ENCODE results near the gene B4GALNT1. TPM values are rescaled to one million over a fixed set of nuclear protein-coding genes. Genes with fewer than 3 reads are reported as not detected.

The B4GALNT1 gene
- total and polyA plus RNA-seq, 10 of the 15 experiments (the other 5 are each of a cell fraction or from before 2014, with no cell fraction given): 0.01 to 0.38 (median 0.14) TPM; not detected in 3

DNA sequence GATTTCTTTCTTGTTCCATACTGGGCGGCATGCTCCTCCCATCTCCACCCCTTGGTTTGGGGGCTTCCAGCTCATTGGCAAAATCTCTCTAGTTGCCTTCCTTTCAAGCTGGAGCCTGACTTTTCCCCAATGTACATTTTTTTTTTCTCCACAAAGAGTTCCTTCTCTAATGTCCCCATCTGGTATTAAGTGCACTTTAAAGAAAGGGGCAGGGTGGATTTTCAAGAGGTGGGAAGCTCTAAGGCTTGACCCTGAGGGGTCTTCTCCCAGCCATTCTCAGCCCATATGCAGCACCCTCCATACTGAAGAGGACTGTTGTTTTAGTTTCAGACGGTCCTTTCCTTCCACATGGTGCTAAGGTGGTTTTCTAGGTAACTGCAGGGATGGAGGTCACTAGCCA lies 47.8 kb downstream of the B4GALNT1 start (continued):
- TF ChIP-seq, protein P1, sequence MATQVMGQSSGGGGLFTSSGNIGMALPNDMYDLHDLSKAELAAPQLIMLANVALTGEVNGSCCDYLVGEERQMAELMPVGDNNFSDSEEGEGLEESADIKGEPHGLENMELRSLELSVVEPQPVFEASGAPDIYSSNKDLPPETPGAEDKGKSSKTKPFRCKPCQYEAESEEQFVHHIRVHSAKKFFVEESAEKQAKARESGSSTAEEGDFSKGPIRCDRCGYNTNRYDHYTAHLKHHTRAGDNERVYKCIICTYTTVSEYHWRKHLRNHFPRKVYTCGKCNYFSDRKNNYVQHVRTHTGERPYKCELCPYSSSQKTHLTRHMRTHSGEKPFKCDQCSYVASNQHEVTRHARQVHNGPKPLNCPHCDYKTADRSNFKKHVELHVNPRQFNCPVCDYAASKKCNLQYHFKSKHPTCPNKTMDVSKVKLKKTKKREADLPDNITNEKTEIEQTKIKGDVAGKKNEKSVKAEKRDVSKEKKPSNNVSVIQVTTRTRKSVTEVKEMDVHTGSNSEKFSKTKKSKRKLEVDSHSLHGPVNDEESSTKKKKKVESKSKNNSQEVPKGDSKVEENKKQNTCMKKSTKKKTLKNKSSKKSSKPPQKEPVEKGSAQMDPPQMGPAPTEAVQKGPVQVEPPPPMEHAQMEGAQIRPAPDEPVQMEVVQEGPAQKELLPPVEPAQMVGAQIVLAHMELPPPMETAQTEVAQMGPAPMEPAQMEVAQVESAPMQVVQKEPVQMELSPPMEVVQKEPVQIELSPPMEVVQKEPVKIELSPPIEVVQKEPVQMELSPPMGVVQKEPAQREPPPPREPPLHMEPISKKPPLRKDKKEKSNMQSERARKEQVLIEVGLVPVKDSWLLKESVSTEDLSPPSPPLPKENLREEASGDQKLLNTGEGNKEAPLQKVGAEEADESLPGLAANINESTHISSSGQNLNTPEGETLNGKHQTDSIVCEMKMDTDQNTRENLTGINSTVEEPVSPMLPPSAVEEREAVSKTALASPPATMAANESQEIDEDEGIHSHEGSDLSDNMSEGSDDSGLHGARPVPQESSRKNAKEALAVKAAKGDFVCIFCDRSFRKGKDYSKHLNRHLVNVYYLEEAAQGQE (IDR thresholded peaks at IDR 0.05; ENCODE audit: low read depth, low read length): no peak

GRCh38 chr12:57584690-57585089 lies 48.3 kb downstream of the B4GALNT1 start:
- BruUV-seq (replicated peaks): no TSS peak
- H3K79me2 ChIP-seq (ENCODE audit: control insufficient read depth, insufficient read depth, low read length): no peaks in the 10 kb centered on the region
- H4K20me1 ChIP-seq (ENCODE audit: control insufficient read depth, insufficient read depth): no peaks in the 10 kb centered on the region
- in situ Hi-C loops (cut with MboI): no loop called here
- no peaks in the 10 kb centered on the region for H3K36me3 ChIP-seq (ENCODE audit: control insufficient read depth in 2 of 2, insufficient read depth in 2 of 2, low read length in 1 of 2)
- H3K4me1 ChIP-seq (ENCODE audit: control insufficient read depth, insufficient read depth, low read length): no peaks in the 10 kb centered on the region
- H2AFZ ChIP-seq (ENCODE audit: control insufficient read depth, low read depth, low read length): no peak overlapping the region
- DNase-seq (ENCODE audit: low read depth, low spot score): no peak
- ChIA-PET SMC1A (ENCODE audit: uncharacterized antibody, unreplicated experiment) (interaction anchor here (0.9 to 3.6 kb wide), 8 partner anchors 9 to 319 kb away, joined by 3 to 16 read pairs (median 6); no protein-coding TSS in a partner anchor), RAD21 (ENCODE audit: unreplicated experiment) (interaction anchor here (0.8 to 5.3 kb wide), 6 partner anchors 11 to 160 kb away, joined by 3 to 28 read pairs (median 4); partner anchors contain the start of gene TSPAN31), POLR2A (interaction anchor here (0.9 to 1.1 kb wide), 2 partner anchors 9 to 30 kb away, joined by 3 read pairs; no protein-coding TSS in a partner anchor), CTCF (interaction anchor here (0.9 to 7.8 kb wide), 20 partner anchors 7 to 219 kb away, joined by 3 to 119 read pairs (median 8); partner anchors contain the start of genes B4GALNT1, GLI1, PIP4K2C and TSPAN31)
- no peak overlapping the region for H3K4me3 ChIP-seq
- intact Hi-C loops (cut with micrococcal nuclease; ENCODE audit: unreplicated experiment): loop anchor here (10.0 kb wide), 1 partner anchor 320 kb away; no protein-coding TSS in a partner anchor
- no peak for FAIRE-seq
- no peak overlapping the region for H3K4me2 ChIP-seq (ENCODE audit: control insufficient read depth, insufficient read depth)
- no peak overlapping the region for H3K9ac ChIP-seq (ENCODE audit: control insufficient read depth, insufficient read depth, low read length)
- H3K9me3 ChIP-seq (replicated peaks; ENCODE audit: control insufficient read depth, insufficient read depth, low read length): no peaks in the 10 kb centered on the region
- no peak overlapping the region for H3K27ac ChIP-seq (ENCODE audit: control insufficient read depth, insufficient read depth)
- ATAC-seq: no peak
- H3K27me3 ChIP-seq (replicated peaks in 1 of 2; ENCODE audit: control insufficient read depth in 2 of 2, insufficient read depth in 2 of 2, low read length in 1 of 2): no peaks in the 10 kb centered on the region; a peak in 1 of 4 replicates
- TF ChIP-seq BRCA1 (IDR thresholded peaks at IDR 0.05; ENCODE audit: low read depth, low read length) (no peak), IRF3 (IDR thresholded peaks at IDR 0.05) (no peak), EGR1 (IDR thresholded peaks at IDR 0.05; ENCODE audit: borderline replicate concordance in 1 of 2, low read depth in 2 of 2, low read length in 2 of 2) (no peak), SRF (IDR thresholded peaks at IDR 0.05; ENCODE audit: low read depth in 2 of 2, low read length in 2 of 2) (no peak), ZNF274 (IDR thresholded peaks at IDR 0.05; ENCODE audit: insufficient read depth, insufficient read length) (no peak), PBX3 (IDR thresholded peaks at IDR 0.05; ENCODE audit: insufficient replicate concordance, low read depth, low read length) (no peak), SIN3A (IDR thresholded peaks at IDR 0.05; ENCODE audit: low read depth, low read length) (no peak), ATF7 (IDR thresholded peaks at IDR 0.05; ENCODE audit: low read depth) (no peak), CREB1 (IDR thresholded peaks at IDR 0.05; ENCODE audit: low read depth) (no peak), MYC (IDR thresholded peaks at IDR 0.05; ENCODE audit: insufficient read depth, insufficient read length, insufficient replicate concordance, low read length, severe bottlenecking) (no peak)
- TF ChIP-seq, protein P2, sequence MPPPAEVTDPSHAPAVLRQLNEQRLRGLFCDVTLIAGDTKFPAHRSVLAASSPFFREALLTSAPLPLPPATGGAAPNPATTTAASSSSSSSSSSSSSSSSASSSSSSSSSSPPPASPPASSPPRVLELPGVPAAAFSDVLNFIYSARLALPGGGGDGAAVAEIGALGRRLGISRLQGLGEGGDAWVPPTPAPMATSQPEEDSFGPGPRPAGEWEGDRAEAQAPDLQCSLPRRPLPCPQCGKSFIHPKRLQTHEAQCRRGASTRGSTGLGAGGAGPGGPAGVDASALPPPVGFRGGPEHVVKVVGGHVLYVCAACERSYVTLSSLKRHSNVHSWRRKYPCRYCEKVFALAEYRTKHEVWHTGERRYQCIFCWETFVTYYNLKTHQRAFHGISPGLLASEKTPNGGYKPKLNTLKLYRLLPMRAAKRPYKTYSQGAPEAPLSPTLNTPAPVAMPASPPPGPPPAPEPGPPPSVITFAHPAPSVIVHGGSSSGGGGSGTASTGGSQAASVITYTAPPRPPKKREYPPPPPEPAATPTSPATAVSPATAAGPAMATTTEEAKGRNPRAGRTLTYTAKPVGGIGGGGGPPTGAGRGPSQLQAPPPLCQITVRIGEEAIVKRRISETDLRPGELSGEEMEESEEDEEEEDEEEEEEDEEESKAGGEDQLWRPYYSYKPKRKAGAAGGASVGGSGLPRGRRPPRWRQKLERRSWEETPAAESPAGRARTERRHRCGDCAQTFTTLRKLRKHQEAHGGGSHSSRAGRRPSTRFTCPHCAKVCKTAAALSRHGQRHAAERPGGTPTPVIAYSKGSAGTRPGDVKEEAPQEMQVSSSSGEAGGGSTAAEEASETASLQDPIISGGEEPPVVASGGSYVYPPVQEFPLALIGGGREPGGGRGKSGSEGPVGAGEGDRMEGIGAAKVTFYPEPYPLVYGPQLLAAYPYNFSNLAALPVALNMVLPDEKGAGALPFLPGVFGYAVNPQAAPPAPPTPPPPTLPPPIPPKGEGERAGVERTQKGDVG (CRISPR knock-in tag; IDR thresholded peaks at IDR 0.05): no peak
